AG09319 (cell line): ENCODE data around the gene LY6G6D.

Experiments used
- DNase-seq: peaks from one replicate; pipeline ENCODE4 v3.0.0-alpha.2; 2010; ENCODE audit warnings: low read depth; ENCODE audit errors: extremely low read depth
- TF ChIP-seq, protein P1 (sequence below): IDR thresholded peaks from 2 replicates; pipeline ENCODE4 v1.5.1; 2011; ENCODE audit warnings: low read depth, mild to moderate bottlenecking, inconsistent platforms, low read length, moderate library complexity

LY6G6D gene

GRCh38 chr6:31713991-31714684 lies 1.0 kb upstream of the LY6G6D start:
- no peak for DNase-seq
- TF ChIP-seq, protein P1, sequence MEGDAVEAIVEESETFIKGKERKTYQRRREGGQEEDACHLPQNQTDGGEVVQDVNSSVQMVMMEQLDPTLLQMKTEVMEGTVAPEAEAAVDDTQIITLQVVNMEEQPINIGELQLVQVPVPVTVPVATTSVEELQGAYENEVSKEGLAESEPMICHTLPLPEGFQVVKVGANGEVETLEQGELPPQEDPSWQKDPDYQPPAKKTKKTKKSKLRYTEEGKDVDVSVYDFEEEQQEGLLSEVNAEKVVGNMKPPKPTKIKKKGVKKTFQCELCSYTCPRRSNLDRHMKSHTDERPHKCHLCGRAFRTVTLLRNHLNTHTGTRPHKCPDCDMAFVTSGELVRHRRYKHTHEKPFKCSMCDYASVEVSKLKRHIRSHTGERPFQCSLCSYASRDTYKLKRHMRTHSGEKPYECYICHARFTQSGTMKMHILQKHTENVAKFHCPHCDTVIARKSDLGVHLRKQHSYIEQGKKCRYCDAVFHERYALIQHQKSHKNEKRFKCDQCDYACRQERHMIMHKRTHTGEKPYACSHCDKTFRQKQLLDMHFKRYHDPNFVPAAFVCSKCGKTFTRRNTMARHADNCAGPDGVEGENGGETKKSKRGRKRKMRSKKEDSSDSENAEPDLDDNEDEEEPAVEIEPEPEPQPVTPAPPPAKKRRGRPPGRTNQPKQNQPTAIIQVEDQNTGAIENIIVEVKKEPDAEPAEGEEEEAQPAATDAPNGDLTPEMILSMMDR = no peak

- TF ChIP-seq, protein P1 = no peak
- no peak for DNase-seq
Measured at GRCh38 chr6:31717499-31718222, 2.5 kb downstream of the LY6G6D start.

- TF ChIP-seq, protein P1 = no peak
- DNase-seq = no peak
Measured at GRCh38 chr6:31718265-31718664, 3.1 kb downstream of the LY6G6D start.

GRCh38 chr6:31719001-31719400 lies 3.9 kb downstream of the LY6G6D start:
- TF ChIP-seq, protein P1 = no peak
- DNase-seq = no peak

DNA sequence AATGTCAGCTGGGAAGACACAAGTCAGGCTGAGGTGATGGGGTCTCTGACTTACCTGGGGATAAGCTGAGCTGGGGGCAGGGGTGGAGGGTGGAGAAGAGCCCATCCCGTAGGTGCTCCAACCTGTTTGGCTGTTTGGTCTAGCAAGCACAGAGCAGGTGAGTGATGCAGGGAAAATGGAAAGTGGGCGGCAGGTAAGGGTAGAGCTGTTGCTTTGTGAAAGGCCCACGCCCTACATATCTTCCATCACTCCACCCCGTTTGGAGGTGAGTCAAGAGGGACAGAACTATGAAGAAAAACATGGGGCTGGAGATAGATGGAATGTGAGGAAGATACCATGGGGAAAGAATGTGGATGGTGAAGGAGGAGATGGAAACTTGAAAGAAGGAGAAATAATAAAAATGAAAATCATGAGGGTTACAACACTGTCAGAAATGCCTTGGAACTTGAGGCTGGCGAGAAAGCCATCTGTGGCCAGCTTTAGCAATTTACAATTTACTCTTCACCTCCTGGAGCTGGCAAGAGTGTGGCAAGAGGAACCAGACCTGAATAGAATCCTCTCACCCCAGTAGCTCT lies 5.1 kb downstream of the LY6G6D start:
- TF ChIP-seq, protein P1 = no peak

GRCh38 chr6:31721351-31722020 lies 6.3 kb downstream of the LY6G6D start, which contains the start of gene LY6G6C:
TSS of gene LY6G6C (minus strand) at chr6:31721746. CDS start at chr6:31721679, 67 bp downstream.
- no peak for DNase-seq
- TF ChIP-seq, protein P1 = no peak

More for the DNA sequence above, 5.1 kb downstream of the LY6G6D start:
- no peak for DNase-seq
